Activated T-cell treated with anti-CD3 and anti-CD28 coated beads for 1 hour (primary cell): ENCODE results near the gene TTC34.
"Not testable (repeated sequence)": the region's sequence is repeated elsewhere in the genome, so short reads cannot be mapped to it uniquely, and the experiment has no call there.

Source experiments
- DNase-seq: peaks from one replicate; pipeline ENCODE4 v3.0.0-alpha.2; 2020; ENCODE audit warnings: low read depth

Gene TTC34

DNA sequence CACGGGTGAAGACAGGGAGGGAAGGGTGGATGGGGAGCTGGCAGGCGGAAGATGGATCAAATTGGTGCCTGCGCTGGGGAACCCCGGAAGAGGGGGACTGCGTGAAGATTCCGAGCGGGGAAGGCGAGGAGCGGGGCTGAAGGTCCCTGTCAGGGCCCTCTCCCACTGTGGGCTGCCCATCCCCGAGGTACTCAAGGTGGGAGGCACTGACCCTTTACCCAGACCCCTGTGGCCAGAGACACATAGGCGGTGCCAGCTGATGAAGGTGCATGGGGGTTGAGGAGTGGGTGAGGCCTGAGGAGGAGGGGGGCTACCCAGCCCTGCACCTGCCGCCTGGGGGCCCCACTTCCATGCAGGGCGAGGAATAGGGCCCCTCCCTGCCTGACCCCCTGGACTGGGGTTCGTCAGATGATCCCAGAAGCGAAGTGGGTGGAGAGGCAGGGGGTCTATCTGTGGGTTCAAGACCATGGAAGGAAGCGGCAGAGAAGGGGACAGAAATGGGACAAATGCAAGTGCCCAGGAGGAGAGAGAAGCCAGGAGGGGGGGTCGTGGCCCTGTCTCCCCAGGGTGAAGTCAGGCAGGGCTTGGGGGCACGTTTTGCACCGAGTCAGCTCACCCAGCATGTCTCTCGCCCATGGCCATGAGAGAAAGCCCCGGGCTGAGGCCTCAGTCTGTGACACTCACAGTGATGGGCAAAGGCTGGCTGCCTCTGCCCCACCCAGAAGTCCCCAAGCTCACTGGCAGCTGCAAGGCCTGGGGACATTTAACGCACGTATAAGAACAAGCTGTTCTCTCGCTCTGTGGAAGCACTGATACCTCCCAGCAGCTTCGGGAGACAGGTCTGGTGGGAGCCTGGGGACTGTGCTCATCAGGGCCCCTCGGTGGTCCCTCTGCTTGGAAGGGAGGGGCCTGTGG is 161.6 kb downstream of the TTC34 start:
- no peak for DNase-seq

DNA sequence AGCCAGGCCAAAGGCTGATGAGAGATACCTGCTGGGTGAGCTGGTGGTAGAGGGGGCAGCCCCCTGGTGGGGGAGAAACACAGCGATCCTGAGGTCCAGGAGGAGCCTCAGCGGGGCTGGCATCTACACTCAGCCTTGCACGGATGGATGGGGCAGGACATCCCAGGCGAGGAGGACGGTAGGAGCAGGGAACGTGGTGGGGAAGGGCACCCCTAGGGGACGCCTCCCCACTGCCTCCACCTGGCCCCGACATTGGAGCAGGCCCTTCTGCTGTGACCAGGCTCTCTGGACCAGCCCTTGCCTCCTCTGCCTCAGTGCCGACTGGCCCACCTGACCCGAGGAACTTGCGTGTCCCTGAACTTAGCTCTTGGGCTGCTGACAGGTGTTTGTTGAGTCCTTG is 162.3 kb downstream of the TTC34 start:
- DNase-seq, result no peak

DNA sequence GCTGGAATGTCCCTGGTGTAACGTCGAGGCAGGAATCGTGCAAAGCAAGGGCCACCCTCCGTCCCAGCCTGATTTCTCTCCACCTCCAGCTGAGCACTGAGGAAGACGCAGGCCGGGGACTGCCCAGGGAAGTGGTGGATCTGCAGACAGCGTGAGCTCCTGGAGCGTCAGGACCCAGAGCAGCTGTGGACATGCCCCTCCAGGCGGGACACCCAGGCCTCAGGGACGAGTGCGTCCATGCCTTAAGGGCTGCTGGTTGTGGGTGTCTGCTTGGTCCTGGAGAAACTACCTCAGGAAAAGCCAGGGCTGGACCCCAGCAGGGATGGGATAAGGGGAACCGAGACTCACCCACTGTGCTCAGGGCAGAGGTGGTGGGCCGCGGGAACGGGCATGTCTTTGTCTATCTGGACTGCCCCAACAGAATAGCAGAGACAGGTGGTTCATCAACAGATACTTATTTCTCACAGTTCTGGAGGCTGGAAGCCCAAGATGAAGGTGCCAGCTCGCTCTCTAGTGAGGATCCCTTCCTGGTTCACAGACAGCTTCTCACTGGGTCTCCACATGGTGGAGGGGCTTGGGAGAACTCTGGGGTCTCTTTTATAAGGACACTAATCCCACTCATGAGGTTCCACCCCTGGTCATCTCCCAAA is 162.9 kb downstream of the TTC34 start:
- no peak for DNase-seq

DNA sequence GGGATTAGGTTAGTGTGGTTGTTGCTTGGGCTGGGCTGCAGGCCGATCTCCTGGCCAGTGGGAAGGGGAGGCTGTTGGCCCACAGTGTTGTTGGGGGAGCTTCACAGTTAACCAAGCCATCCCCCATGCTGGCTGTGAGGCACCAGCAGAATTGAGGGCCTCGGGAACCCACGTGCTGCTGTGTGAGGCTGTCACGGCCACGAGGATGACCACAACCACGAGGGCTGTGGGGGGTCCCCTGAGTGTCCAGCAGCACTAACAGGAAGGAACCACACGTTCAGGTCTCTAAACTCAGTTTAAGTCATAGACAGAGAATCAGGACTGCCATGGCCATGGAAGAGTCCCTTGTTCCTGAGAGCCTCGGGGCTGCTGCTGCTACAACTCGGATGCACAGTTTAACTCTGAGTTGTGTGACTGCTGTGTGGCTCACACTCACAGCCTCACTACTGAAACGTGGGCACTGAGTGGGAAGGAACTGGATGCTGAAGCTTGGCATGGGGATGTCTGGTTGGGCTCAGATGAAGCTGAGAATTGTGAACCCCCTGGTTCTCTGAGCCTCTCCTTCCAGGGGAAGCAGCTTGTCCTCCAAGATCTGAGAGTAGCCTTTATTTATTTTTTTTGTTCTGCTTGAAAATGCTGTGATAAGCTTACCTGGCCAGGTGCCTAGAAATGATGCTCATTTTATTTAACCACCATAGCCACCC is 163.9 kb downstream of the TTC34 start:
- DNase-seq, result no peak

DNA sequence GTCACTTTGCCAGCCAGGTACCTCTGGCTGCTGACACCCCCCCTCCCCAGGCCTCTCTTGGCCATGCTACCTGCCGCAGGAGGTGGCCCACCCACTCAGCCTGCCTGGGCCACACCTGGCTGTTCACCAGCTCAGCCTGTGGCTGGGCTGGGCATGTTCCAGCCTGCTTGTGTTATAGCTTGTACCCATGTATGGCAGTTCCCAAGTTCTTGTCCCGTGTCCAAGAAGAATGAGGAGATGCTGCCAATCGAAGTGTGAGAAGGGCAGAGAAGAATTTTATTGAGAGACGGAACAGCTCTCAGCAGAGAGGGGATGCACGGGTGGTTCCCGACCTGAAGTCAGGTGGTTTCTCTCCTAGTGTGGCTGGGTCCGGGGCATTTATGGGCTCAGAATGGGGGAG is 164.8 kb downstream of the TTC34 start:
- DNase-seq, result no peak

DNA sequence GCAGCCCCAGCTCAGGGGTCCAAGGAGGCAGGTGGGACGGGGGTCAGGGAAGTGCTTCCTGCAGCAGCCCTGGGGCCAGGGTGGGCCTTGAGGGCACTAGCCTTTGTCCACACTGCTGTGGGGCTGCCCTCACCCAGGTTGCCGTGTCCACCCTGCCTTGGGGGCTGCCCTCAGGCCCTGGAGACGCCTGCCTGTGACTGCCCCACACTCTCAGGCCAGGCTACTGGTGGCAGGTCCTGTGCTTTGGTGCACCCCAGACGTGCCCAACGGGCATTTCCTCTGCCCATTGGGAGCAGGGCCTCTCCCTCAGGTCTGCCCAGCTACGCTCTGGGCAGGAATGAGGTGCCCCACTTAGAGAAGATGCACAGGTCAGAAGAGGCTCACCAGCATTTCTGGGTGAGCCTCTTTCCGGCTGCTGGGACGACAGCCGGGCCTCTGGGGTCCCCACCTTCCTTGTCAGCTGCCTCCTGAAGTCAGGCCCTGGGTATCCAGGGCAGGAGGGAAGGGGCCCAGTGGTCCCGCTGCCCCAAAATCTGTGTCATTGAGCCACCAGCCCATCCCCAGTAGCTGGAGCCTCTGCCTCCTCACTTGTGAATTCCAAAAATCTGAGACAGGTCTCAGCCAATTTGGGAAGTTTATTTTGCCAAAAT is 166.0 kb downstream of the TTC34 start:
- DNase-seq, result no peak

DNA sequence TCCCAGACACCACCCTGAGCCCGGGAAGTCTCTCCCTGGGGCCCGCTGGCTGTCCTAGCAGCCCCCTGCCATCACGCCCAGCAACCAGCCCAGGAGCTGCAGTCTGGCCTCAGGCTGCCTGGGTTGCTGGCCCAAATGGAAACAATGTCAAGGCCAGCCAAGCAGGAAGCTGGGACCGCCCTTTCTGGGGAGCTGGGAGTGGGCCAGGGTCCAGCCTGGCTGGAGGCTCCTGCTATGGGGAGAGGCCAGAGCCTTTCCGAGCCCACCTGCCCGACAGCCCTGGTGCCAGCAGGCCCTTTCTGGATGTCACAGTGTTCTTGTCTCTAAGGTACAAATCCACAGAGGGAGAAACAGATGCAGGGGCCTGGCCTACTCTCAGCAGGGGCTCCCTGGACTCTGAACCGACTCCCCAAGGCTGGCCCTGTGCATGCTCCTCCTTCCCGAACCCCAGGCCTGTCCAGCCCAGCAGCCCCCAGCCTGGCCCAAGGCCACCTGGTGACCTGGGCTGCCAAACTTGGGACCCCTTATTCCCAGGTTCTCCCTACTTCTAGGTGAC is 167.5 kb downstream of the TTC34 start:
- DNase-seq, result no peak

DNA sequence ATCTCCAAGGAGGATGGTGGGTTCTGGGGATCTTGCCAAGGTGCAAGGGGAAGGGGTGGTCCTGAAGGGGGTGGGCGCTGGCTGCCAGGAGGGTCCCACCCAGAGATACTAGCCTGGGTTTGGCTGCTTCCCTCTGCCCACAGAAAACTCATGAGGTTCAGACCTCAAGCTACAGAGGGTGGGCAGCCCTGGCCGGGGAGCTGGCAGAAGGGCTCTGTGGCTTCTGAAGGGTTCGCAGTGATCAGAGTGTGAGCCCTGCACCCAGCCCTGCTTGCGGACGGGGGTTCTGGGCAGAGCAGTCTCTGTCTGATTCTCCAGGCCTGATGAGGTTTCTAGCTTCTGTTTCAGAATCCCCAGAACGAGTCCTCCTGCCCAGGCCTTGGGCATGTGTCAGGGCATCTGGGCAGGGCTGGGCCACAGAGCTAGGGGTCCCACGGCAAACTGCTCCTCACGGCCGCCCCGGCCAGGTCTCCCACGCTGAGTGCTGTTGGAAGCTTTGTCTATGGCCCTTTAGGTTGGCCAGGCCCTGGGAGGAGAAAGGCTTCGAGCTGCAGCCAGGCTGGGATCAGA is 168.0 kb downstream of the TTC34 start:
- DNase-seq, result no peak

DNA sequence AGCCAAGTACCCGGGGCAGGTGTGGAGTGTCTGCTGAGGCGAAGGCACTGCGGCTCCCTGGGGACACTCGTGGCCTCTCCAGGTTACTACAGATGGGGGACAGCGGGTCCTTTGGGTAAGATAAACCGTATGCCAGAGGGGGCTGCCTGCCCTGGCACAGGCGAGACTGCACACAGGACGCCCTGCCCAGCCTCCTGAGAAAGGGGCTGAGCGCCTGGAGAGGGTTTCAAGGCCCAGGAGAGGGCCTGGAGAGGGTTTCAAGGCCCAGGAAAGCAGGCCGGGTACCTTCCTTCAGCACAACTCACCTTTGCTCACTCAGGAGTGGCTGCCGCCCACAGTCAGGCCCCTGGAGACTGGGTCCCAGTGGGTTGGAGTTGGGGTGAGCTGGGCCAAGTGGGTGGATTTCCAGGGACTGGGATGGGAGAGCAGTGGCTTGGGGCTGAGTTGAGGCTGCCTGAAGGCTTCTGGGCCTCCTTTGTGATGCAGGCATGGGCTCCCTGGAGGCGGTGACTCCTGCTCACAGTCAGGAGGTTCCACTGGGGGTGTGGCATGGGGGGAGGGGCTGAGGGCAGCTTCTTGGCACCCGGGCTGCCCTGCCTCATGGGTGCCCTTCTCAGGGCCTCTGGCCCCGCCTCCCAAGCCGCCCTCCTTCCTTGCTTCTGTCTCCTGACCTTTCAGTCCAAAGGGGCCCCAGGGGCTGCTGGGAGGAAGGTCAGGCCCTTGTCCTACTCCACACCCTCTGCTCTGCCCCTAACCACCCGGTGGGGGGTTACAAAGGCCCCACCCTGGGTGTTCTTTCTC is 168.7 kb downstream of the TTC34 start, which contains the start of gene MMEL1:
TSS of gene MMEL1 (minus strand) at position 456 of the 801 bp plus-strand sequence. CDS start 3,532 bp downstream, outside the sequence.
- no peak for DNase-seq

DNA sequence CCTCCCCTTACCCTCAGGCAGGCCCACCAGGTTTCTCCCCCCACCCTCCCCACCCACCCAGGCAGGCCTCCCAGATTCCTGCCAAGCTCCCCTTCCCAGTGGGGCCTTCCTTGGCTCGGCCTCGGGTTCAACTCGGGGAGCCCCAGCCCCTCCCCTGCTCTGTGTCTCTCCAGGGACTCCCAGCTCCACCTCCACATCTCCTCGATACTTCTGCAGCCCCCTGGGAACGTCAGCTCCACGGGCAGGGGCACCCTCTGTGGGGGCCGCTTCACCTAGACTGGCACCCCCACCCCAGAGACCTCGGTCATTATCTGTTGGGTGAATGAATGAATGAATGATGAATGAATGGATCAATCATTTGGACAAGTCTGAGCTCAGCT is 169.5 kb downstream of the TTC34 start:
- no peak for DNase-seq

DNA sequence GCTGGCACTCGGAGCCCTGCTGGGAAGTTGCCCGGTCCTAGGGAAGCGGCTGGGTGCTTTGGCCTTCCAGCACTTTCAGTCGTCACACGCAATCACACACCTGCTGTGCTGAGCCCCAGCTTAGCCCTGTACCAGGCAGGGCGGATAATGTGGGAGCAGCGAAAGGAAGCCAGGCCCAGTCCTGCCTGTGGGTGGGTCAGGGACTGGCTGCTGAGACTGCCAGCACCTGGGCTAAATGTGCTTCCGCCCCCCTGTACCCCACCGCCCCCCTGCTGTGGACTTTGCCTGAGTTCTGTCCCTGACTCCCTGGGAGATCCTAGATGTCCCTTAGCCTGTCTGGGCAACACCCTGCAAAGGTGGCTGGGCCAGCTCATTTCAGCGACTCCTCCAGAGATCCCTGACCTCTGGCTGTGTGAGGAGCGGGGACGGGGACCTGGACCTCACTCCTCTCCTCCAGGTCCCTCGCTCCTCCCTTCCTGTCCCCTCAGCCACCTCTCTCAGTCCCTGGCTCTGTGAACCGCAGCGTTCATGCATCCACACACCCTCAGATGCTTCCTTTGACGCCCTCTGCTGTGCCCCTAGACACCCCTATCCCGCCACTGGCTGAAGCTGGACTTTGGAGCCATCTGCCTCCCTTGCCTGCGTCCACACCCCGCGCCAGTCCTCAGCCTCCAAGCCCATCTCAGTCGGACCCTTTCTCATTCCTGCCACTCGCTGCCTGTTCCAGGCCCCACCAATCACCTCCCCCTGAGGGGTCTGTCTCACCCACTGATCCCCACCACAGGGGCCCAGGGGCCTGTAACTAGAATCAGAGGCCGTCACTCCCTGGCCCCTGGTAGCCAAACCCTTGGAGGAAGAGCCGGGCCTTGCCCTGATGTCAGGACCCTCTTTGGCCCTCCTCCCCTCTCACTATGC is 170.1 kb downstream of the TTC34 start:
- DNase-seq, result no peak

DNA sequence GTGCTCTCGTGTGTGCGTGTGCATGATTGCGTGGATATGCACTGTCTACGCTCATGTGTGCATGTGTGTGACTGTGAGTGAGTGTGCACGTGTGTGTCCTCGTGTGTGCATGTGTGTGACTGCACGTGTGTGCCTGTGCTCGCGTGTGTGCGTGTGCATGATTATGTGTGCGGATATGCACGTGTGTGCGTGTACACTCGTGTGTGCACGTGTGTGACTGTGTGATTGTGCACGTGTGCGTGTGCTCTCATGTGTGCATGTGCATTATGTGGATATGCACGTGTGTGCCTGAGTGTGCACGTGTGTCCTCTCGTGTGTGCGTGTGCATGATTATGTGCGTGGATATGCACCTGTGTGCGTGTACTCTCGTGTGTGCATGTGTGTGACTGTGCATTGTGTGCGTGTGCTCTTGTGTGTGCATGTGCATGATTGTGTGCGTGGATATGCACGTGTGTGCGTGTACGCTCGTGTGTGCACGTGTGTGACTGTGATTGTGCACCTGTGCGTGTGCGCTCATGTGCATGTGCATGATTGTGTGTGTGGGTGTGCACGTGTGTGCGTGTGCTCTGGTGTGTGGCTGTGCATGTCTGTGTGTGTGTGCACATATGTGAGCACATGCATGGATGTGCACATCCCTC is 170.9 kb downstream of the TTC34 start:
- no peak for DNase-seq

DNA sequence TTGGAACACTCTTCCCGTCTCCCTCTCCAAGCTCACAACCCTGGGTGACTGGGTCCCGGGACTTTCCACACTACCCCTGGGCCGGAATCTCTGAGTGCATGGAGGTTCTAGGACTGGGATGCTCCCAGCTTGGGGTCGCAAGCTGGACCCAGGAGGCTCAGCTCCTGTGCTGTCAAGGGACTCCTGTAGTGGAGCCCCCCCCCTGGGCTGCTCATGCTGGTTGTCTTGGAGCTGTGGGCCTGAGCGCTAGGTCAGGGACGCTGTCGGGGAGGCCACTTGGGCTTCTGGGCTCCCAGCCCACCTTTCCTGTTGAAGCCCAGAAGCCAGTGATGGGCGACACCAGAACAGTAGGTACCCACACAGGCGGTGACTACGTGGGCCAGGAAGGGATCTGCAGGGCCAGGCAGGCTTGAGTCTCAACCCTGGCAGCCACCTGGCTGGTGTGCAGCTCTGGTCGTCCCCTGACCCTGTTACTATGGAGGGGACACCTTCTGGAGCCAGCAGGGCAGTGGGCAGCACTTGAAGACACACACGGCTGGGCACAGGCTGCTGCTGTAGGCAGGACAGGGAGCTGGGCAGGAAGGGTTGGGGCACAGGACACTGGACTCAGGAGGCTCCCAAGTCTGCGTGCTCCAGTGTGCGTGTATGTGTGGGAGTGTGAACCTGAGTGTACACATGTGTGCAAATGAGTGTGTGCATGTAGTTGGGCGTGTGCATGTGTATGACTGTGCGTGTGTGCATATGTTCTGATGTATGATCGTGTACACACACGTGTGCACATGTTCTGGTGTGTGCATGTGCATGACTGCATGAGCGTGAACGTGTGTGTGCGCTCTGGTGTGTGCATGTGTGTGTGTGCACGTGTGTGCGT is 171.6 kb downstream of the TTC34 start:
- DNase-seq, result no peak

DNA sequence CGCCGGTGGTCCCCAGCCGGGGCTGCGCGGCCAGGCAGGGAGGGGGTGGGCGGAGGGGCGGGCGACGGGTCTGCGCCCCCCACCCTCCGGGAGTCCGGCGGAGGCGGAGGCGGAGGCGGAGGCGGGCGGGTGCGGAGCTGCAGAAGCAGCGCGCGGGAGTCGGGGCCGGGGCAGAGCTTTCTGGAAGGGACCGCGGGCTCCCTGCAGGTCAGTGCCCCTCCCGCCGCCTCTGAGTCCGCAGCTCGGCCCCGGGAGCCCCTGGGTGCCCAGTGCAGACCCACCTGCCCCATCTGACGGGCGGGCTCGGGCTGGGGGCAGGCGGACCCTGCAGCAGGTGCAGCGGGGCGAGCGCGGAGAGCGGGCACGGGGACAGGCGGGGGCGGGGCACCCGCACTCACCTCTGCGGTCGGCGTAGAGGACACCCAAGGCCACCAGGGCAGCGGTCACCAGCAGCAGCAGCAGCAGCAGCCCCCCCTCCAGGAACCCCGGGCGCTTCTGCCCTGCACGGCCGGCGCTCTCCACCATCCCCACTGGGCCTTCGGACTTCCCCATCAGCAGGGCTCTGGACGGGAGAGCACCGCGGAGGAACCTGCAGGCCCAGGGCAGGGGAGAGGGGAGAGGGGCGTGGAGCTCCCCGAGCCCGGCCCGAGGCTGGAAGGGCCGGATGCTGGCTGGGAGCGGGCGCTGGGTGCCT is 172.4 kb downstream of the TTC34 start:
- DNase-seq, result no peak

DNA sequence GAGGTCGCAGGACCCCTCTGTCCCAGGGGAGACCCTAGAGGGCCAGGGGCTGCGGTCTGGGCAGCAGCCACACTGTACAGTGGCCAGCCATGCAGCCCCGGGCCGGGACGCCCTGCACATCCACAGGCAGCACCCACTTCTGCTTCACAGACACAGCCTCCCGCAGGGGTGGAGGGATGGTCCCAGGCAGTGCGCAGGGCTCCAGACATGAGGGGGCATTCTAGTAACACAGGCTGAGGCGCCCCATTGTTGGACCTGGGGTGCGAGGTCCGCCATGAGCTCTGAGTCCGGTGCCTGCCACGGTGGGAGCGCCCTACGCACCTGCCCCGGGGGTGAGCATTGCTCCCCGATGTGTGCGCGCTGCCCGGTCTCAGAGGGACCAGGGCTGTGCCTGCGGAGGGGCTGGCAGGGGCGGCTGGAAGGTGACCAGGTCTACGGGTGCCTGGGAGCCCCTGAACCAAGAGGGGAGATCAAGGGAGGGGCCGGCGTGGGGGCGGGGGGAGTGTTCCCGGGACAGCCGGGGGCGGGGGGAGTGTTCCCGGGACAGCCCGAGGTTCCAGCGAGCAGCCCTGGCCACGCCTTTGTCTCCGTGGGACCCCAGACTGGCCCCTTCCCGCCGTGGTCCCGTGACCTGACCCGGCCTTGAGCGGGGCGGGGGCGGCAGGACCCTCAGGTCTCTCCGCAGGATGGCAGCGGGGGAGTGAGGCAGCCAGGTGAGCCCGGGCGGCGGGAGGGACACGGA is 173.1 kb downstream of the TTC34 start:
- DNase-seq, result no peak

DNA sequence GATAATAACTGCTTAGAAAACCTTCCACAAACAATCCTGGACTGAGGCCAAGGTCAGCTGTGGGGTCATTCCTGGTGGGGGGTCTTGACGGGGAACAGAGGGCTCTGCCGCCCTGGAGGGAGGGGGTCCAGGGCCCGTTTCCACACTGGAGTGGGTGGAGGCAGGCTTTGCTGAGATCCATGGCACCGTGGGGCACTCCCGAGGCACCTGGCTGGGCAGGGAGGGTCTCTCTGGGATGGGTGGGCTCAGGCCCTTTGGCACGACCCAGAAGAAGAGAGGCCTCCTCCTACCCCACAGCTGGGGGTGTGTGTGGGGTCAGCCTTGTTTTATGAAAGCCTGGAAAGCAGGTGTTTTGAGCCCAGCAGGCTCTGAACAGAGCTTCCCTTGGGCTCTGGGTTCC is 173.7 kb downstream of the TTC34 start:
- no peak for DNase-seq

DNA sequence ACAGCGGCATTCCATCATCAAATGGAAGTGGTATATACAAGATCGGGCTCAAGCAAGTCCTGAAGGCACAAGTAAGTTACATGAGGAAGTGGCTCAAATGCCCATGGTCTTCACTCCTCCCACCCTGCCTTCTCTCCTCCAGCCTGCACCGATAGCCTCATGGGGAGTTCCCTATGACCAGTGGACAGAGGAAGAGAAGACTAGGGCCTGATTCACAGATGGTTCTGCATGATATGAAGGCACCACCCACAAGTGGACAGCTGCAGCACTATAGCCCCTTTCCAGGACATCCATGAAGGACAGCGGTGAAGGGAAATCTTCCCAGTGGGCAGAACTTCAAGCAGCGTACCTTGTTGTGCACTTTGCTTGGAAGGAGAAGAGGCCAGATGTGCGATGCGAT is 175.7 kb downstream of the TTC34 start:
- not testable (repeated sequence) for DNase-seq
